ENCODE measurements around the gene ADGRG6. TPM values are rescaled to one million over a fixed set of nuclear protein-coding genes. Genes with fewer than 3 reads are reported as not detected.

The ADGRG6 gene
- total and polyA plus RNA-seq, 9 of the 15 experiments (the other 6 are each of a cell fraction or from before 2014, with no cell fraction given): under 0.01 to 0.11 (median 0.05) TPM; not detected in 5

- TF ChIP-seq KLF1 (tag; IDR thresholded peaks at IDR 0.05) (no peak), PHB (CRISPR knock-in tag; IDR thresholded peaks at IDR 0.05) (no peak), STAT5A (IDR thresholded peaks at IDR 0.05; ENCODE audit: borderline replicate concordance, low read length) (peak; percentile 83)
Measured at GRCh38 chr6:142400495-142400894, 98.7 kb downstream of the ADGRG6 start (continued).

GRCh38 chr6:142401838-142402237 lies 100.0 kb downstream of the ADGRG6 start:
- POLR2A ChIA-PET: no interaction called here
- intact Hi-C loops (cut with micrococcal nuclease) (no loop called here), in situ Hi-C loops (cut with MboI) (no loop called here)
- DNase-seq (ENCODE audit: extremely low read depth in 1 of 4, low spot score in 3 of 4) (no peak), ATAC-seq (no peak), FAIRE-seq (no peak)
- Histone ChIP-seq H3K4me1 (replicated peaks in 1 of 2; ENCODE audit: control insufficient read depth in 2 of 2, insufficient read depth in 2 of 2, low read length in 2 of 2) (peaks cover 0 to 6% of the 10 kb centered on the region in 2 experiments; a peak in 2 of 5 replicates), H4K20me1 (replicated peaks; ENCODE audit: control insufficient read depth, insufficient read depth, low read length) (no peaks in the 10 kb centered on the region), H3K9me3 (replicated peaks; ENCODE audit: control insufficient read depth, insufficient read depth, low read depth, low read length) (no peaks in the 10 kb centered on the region), H3K27ac (ENCODE audit: extremely low read depth, low read depth, low read length) (no peak overlapping the region), H3K4me2 (ENCODE audit: insufficient read depth, low read length) (no peak overlapping the region), H3K9me1 (ENCODE audit: control insufficient read depth, insufficient read depth, low read length) (no peaks in the 10 kb centered on the region), H3K36me3 (ENCODE audit: control insufficient read depth, insufficient read depth, low read length) (no peaks in the 10 kb centered on the region), H3K4me3 (no peak overlapping the region), H3K9ac (ENCODE audit: insufficient read depth in 1 of 2, low read depth in 2 of 2, low read length in 2 of 2) (no peak overlapping the region), H2AFZ (ENCODE audit: low read depth, low read length) (no peak overlapping the region), H3K27me3 (ENCODE audit: control insufficient read depth in 2 of 2, insufficient read depth in 2 of 2, low read length in 2 of 2) (no peaks in the 10 kb centered on the region), H3K79me2 (ENCODE audit: control insufficient read depth, insufficient read depth, low read length) (no peaks in the 10 kb centered on the region)
- TF ChIP-seq MTF1 (CRISPR knock-in tag; IDR thresholded peaks at IDR 0.05; ENCODE audit: borderline replicate concordance) (no peak), HLTF (IDR thresholded peaks at IDR 0.05) (no peak), ZBTB43 (CRISPR knock-in tag; IDR thresholded peaks at IDR 0.05) (no peak), BCL6 (CRISPR knock-in tag; IDR thresholded peaks at IDR 0.05) (no peak), PML (IDR thresholded peaks at IDR 0.05; ENCODE audit: low read length) (no peak), ZBTB5 (IDR thresholded peaks at IDR 0.05) (no peak), ZNF165 (CRISPR knock-in tag; IDR thresholded peaks at IDR 0.05; ENCODE audit: borderline replicate concordance) (no peak), MAX (CRISPR knock-in tag; IDR thresholded peaks at IDR 0.05) (no peak), ZNF175 (CRISPR knock-in tag; IDR thresholded peaks at IDR 0.05; ENCODE audit: low read depth) (no peak), FOXP4 (CRISPR knock-in tag; IDR thresholded peaks at IDR 0.05; ENCODE audit: borderline replicate concordance) (no peak), GATAD2A (IDR thresholded peaks at IDR 0.05) (no peak), CREB3 (tag; conservative IDR thresholded peaks at IDR 0.05; ENCODE audit: low read depth) (no peak), ZNF507 (tag; conservative IDR thresholded peaks at IDR 0.05) (no peak)
- no TSS peak for BruUV-seq (replicated peaks)
- 0% methylated on average over 1 of the region's 1 CpG for WGBS (ENCODE audit: insufficient coverage, low coverage, missing lambda C conversion rate)
- CTCF ChIA-PET (ENCODE audit: low intra/inter-chr PET ratio): no interaction called here
